ENCODE results near the gene CCNK.

The CCNK gene

GRCh38 chr14:99466758-99467157 is 14.5 kb upstream of the CCNK start:
- DNase-seq (ENCODE audit: low read depth in 2 of 2), result no peak

- no peak for DNase-seq (ENCODE audit: low read depth in 2 of 2)
Observed at GRCh38 chr14:99467336-99468078, 13.7 kb upstream of the CCNK start.

GRCh38 chr14:99468081-99468480 is 13.1 kb upstream of the CCNK start:
- no peak for DNase-seq (ENCODE audit: low read depth in 2 of 2)

GRCh38 chr14:99468836-99469592 is 12.2 kb upstream of the CCNK start:
- no peak for DNase-seq (ENCODE audit: low read depth in 2 of 2)

GRCh38 chr14:99471731-99472130 is 9.5 kb upstream of the CCNK start:
- DNase-seq (ENCODE audit: low read depth in 2 of 2), result no peak

- no peak for DNase-seq (ENCODE audit: low read depth in 2 of 2)
Observed at GRCh38 chr14:99472937-99473336, 8.3 kb upstream of the CCNK start.

GRCh38 chr14:99473458-99473857 is 7.8 kb upstream of the CCNK start:
- DNase-seq (ENCODE audit: low read depth in 2 of 2), result no peak

GRCh38 chr14:99475179-99475578 is 6.0 kb upstream of the CCNK start:
- no peak for DNase-seq (ENCODE audit: low read depth in 2 of 2)

- DNase-seq (ENCODE audit: low read depth in 2 of 2), result no peak
Observed at GRCh38 chr14:99475660-99476059, 5.5 kb upstream of the CCNK start.

GRCh38 chr14:99476864-99477263 is 4.3 kb upstream of the CCNK start:
- no peak for DNase-seq (ENCODE audit: low read depth in 2 of 2)

GRCh38 chr14:99478128-99478527 is 3.1 kb upstream of the CCNK start:
- DNase-seq (ENCODE audit: low read depth in 2 of 2), result no peak

GRCh38 chr14:99479160-99479905 is 1.9 kb upstream of the CCNK start:
- DNase-seq (ENCODE audit: low read depth in 2 of 2), result no peak

GRCh38 chr14:99479906-99480869 is 1.0 kb upstream of the CCNK start, which contains the start of gene SETD3:
TSS of gene SETD3 (minus strand) at chr14:99480859. CDS start at chr14:99465805, 15,054 bp downstream.
- DNase-seq (ENCODE audit: low read depth in 2 of 2), result no peak

GRCh38 chr14:99481745-99482099 is 513 bp downstream of the CCNK start:
- no peak for DNase-seq (ENCODE audit: low read depth in 2 of 2)

GRCh38 chr14:99484106-99484505 is 2.9 kb downstream of the CCNK start:
- no peak for DNase-seq (ENCODE audit: low read depth in 2 of 2)

GRCh38 chr14:99497341-99497740 is 16.1 kb downstream of the CCNK start:
- no peak for DNase-seq (ENCODE audit: low read depth in 2 of 2)

- DNase-seq (ENCODE audit: low read depth in 2 of 2), result no peak
Observed at GRCh38 chr14:99497894-99498293, 16.7 kb downstream of the CCNK start.

GRCh38 chr14:99502989-99503421 is 21.8 kb downstream of the CCNK start:
- no peak for DNase-seq (ENCODE audit: low read depth in 2 of 2)

GRCh38 chr14:99503848-99504453 is 22.7 kb downstream of the CCNK start:
- DNase-seq (ENCODE audit: low read depth in 2 of 2), result no peak

- no peak for DNase-seq (ENCODE audit: low read depth in 2 of 2)
Observed at GRCh38 chr14:99505089-99505488, 23.9 kb downstream of the CCNK start.

- no peak for DNase-seq (ENCODE audit: low read depth in 2 of 2)
Observed at GRCh38 chr14:99506276-99506675, 25.1 kb downstream of the CCNK start.

All from activated CD8-positive, alpha-beta memory T cell treated with anti-CD3 and anti-CD28 coated beads for 4 hours (primary cell).